ENCODE data around the gene STX5. TPM values are rescaled to one million over a fixed set of nuclear protein-coding genes. Genes with fewer than 3 reads are reported as not detected.
A peak's percentile ranks its signal among the peaks of the same experiment; 100 is the strongest.

STX5 gene
- total and polyA plus RNA-seq, 2 donors from 2014 or later = 39.6 to 44.6 TPM

GRCh38 chr11:62853279-62853965 is 21.6 kb upstream of the STX5 start:
- FAIRE-seq = no peak
- H3K27ac ChIP-seq (ENCODE audit: low read depth in 2 of 2, low read length in 2 of 2) = peak overlapping the region in 1 of 2 donors; percentile 13

GRCh38 chr11:62852523-62853188 is 20.8 kb upstream of the STX5 start:
- FAIRE-seq (no peak), DNase-seq (no peak)
- peaks cover 18 to 28% (median 18%) of the 10 kb centered on the region in 3 donors for H3K36me3 ChIP-seq (ENCODE audit: control insufficient read depth in 2 of 3, insufficient read depth in 3 of 3, low read length in 3 of 3)
- TF ChIP-seq CTCF (IDR thresholded peaks at IDR 0.05; ENCODE audit: borderline replicate concordance, extremely low read depth, insufficient read depth) = no peak
- H3K27ac ChIP-seq (ENCODE audit: low read depth in 2 of 2, low read length in 2 of 2) = no peak overlapping the region
- no peaks in the 10 kb centered on the region for H3K9me3 ChIP-seq (ENCODE audit: control insufficient read depth in 2 of 3, insufficient read depth in 1 of 3, low read length in 3 of 3)
- intact Hi-C loops (cut with DNase I) = no loop called here
- no peaks in the 10 kb centered on the region for H3K27me3 ChIP-seq (ENCODE audit: control insufficient read depth, insufficient read depth, low read length)
- no peak overlapping the region for H3K4me3 ChIP-seq (ENCODE audit: low read length in 3 of 3)
- peaks cover 7 to 22% (median 9%) of the 10 kb centered on the region in 3 donors for H3K4me1 ChIP-seq (ENCODE audit: control insufficient read depth in 2 of 3, insufficient read depth in 2 of 3, low read depth in 1 of 3, low read length in 3 of 3)
- H3K9ac ChIP-seq (ENCODE audit: low read length in 3 of 3) = no peak overlapping the region

More at GRCh38 chr11:62853279-62853965, 21.6 kb upstream of the STX5 start:
- DNase-seq = no peak
- Histone ChIP-seq H3K9me3 (ENCODE audit: control insufficient read depth in 2 of 3, insufficient read depth in 1 of 3, low read length in 3 of 3) (no peaks in the 10 kb centered on the region), H3K4me1 (ENCODE audit: control insufficient read depth in 2 of 3, insufficient read depth in 2 of 3, low read depth in 1 of 3, low read length in 3 of 3) (peaks cover 7 to 22% (median 9%) of the 10 kb centered on the region in 3 donors), H3K27me3 (ENCODE audit: control insufficient read depth, insufficient read depth, low read length) (no peaks in the 10 kb centered on the region), H3K4me3 (ENCODE audit: low read length in 3 of 3) (peak overlapping the region; percentile 14 to 99 (median 89)), H3K9ac (ENCODE audit: low read length in 3 of 3) (peak overlapping the region; percentile 22 to 87 (median 30)), H3K36me3 (ENCODE audit: control insufficient read depth in 2 of 3, insufficient read depth in 3 of 3, low read length in 3 of 3) (peaks cover 18 to 28% (median 18%) of the 10 kb centered on the region in 3 donors)
- intact Hi-C loops (cut with DNase I) = no loop called here
- TF ChIP-seq CTCF (IDR thresholded peaks at IDR 0.05; ENCODE audit: borderline replicate concordance, extremely low read depth, insufficient read depth) = no peak

GRCh38 chr11:62851807-62852522 is 20.1 kb upstream of the STX5 start:
- Histone ChIP-seq H3K9me3 (ENCODE audit: control insufficient read depth in 2 of 3, insufficient read depth in 1 of 3, low read length in 3 of 3) (no peaks in the 10 kb centered on the region), H3K27me3 (ENCODE audit: control insufficient read depth, insufficient read depth, low read length) (no peaks in the 10 kb centered on the region), H3K9ac (ENCODE audit: low read length in 3 of 3) (no peak overlapping the region), H3K4me3 (ENCODE audit: low read length in 3 of 3) (no peak overlapping the region), H3K27ac (ENCODE audit: low read depth in 2 of 2, low read length in 2 of 2) (no peak overlapping the region), H3K4me1 (ENCODE audit: control insufficient read depth in 2 of 3, insufficient read depth in 2 of 3, low read depth in 1 of 3, low read length in 3 of 3) (peaks cover 7 to 22% (median 9%) of the 10 kb centered on the region in 3 donors), H3K36me3 (ENCODE audit: control insufficient read depth in 2 of 3, insufficient read depth in 3 of 3, low read length in 3 of 3) (peaks cover 18 to 28% (median 18%) of the 10 kb centered on the region in 3 donors)
- intact Hi-C loops (cut with DNase I) = no loop called here
- FAIRE-seq = no peak
- no peak for TF ChIP-seq CTCF (IDR thresholded peaks at IDR 0.05; ENCODE audit: borderline replicate concordance, extremely low read depth, insufficient read depth)
- DNase-seq = no peak

Data from kidney (tissue), 14 donors.